ENCODE measurements around the gene ZNF324B.
A peak's percentile ranks its signal among the peaks of the same experiment; 100 is the strongest.
"Not testable (repeated sequence)": the region's sequence is repeated elsewhere in the genome, so short reads cannot be mapped to it uniquely, and the experiment has no call there.

Gene ZNF324B
- 0.95 to 8.9 (median 5.0) reads per million in 17 experiments for total RNA-seq

GRCh38 chr19:58451358-58452101 is at the start of gene ZNF324B:
ZNF324B (plus strand) TSS chr19:58451622; CDS start chr19:58453702, 2,080 bp downstream.
- DNase-seq, result peak; percentile 97 to 99 (median 98)

DNA sequence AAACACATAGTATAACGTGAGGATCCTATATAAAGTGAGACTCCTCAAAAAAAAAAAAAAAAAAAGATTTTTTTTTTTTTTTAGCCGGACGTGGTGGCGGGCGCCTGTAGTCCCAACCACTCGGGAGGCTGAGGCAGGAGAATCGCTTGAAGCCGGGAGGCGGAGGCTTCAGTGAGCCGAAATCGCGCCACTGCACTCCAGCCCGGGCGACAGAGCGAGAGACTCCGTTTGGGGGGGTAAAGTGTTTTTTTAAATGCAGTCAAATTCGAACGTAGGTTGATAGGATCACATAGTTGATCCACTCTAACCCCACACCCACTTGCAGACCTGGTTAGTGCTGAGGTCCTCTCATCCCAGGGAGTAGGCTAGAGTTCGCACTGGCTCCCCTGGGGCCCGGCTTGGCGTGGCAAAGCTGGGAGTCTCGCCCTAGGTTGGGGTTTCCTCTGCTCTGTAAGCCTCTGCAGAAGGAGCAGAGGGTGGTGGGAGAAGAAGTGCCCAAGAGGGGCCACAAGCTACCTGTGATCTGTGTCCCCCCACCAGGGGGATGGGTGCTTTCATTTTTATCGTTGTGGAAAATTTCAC is 49.5 kb upstream of the ZNF324B start:
- no peak for DNase-seq

- DNase-seq, result not testable (repeated sequence)
These were observed 47.4 kb upstream of the ZNF324B start for GRCh38 chr19:58403920-58404478.

- DNase-seq, result peak in 3 of 4 experiments; percentile 11 to 41 (median 31)
These were observed 44.4 kb upstream of the ZNF324B start for GRCh38 chr19:58406818-58407657.

DNA sequence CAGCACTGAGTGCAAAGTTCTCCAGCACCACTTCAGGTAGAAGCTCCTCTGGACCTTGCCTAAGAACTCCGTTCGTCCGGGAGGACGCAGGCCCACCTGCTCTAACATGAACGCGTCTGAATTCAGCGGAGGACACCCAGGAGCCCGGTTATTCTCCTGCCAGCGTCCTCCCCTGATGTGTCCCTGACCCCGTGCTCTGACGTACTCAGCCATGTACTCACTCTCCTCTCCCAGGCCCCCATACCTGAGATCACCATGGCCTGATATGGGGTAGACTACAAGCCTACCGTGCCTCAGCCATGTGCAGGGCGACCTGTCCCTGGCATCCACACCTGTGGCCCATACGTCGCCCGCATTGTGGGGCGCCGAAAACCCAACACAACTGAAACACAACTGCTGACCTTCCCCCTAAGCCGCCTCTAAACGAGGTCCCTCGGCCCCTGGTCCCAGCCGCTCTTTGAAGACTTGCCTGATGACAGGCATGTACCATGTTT is 43.7 kb upstream of the ZNF324B start:
- peak in 2 of 4 experiments; percentile 17 to 26 for DNase-seq

- peak; percentile 96 to 98 (median 98) for DNase-seq
These were observed 43.0 kb upstream of the ZNF324B start, which contains the start of gene ZNF584 for GRCh38 chr19:58408152-58409009. ZNF584 (plus strand) TSS chr19:58408649; CDS start chr19:58409148, 499 bp downstream.

DNA sequence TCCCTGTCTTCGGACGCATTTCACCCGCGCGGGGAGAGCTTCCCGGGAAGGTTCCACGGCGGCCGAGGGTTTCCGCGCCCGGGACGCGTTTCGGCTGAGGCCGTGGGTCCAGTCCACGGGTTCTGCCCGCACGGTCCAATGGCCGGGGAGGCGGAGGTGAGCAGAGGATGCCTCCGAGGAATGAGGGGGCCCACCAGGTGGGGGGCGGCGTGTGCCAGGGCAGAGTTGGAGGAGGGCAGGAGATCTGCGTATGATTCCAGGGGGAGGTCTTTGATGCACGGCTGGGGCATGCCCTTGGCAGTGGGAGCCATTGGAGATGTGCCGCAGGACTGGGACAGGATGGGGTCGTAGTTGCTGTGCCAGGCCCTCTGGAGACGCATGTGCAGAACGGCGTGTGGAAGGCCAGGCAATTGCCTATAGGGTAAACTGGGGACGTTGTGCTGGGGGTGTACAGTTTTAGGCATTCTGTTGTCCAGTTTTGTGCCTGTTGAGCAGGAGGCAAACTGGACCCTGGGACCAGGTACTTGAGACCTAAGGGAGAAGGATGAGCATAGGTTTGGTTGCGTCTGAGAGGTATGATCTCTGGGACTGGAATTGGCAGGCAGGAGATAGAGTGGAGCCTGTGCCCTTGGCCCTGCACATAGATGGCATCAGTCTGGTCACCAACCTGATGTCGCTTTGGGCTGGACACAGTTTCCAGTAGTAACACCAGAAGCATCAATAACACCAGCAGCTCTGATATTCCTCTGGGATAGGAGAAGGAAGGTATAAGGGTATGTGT is 42.2 kb upstream of the ZNF324B start:
- DNase-seq, result peak in 3 of 4 experiments; percentile 30 to 44 (median 31)

GRCh38 chr19:58416604-58417003 is 34.8 kb upstream of the ZNF324B start:
- no peak for DNase-seq

DNA sequence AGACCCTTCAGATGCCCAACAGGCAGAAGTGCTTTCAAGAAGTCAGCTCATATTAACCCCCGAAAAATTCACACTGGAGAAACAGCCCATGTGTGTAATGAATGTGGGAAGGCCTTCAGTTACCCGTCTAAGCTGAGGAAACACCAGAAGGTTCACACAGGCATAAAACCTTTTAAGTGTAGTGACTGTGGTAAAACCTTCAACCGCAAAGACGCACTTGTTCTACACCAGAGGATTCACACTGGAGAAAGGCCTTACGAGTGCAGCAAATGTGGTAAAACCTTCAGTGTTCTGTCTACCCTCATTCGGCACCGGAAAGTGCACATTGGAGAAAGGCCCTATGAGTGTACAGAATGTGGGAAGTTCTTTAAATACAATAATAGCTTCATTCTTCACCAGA is 34.4 kb upstream of the ZNF324B start:
- no peak for DNase-seq

GRCh38 chr19:58428617-58429016 is 22.8 kb upstream of the ZNF324B start:
- DNase-seq, result no peak

- DNase-seq, result no peak
These were observed 21.7 kb upstream of the ZNF324B start for GRCh38 chr19:58429745-58430144.

- DNase-seq, result no peak
These were observed 17.2 kb upstream of the ZNF324B start for GRCh38 chr19:58434217-58434616.

DNA sequence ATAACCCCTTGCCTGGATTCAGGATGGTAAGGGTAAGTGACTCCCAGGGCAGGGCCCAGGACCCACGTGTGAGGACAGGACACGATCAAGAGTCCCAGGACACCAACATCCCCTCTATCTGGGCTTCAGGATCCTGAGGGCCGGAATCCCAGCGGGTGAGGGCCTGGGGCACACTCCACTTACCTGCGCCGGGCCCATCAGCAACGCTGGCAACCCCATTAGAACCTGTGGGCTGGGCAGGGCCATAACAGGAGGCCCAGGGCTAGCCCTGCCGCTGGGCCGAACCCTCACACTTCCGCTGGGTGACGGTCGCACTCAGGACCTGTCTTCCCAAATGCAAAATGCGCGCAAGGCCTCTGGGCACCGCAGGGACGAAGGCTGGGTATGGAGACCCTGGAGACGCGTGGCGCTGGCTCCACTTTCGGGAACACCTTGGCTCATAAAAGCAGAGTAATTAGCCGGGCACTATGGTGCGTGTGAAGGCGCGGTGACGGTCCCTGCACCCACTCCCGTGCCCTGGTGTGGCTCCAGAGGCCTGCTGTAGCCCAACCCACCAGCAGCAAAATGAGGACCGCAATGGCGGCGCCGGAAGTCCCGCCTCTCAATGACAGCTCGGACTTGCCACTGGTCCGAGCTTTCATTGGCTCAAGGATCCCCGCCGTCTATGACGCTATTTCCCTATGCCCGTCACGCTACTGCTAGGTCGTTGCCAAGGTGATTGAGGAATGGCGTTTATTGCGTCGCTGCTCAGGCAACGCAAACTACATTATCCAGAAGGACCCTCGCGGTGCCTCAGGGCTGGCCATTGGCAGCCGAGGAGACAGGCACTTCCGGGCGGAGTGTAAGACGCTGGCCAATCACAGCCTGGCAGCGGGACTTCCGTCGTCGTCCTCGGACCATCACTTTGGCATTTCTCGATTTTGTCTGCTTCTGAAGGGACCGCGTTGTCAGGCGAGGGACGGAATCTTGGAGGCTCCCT is 11.6 kb upstream of the ZNF324B start, which contains the start of gene ZNF132:
Gene ZNF132, minus strand, starts transcription at position 578 of the 979 bp plus-strand sequence. Its CDS starts 332 bp downstream, at position 246.
- DNase-seq, result peak; percentile 98 to 100 (median 98)

- DNase-seq, result no peak
These were observed 10.9 kb upstream of the ZNF324B start for GRCh38 chr19:58440556-58440955.

DNA sequence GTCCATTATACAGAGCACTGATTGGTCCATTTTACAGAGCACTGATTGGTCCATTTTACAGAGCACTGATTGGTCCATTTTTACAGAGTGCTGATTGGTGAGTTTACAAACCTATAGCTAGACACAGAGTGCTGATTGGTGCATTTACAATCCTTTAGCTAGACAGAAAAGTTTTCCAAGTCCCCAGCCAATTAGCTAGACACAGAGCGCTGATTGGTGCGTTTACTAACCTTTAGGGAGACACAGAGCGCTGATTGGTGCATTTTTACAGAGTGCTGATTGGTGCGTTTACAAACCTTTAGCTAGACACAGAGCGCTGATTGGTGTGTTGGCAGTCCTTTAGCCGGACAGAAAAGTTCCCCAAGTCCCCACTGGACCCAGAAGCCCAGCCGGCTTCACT is 8.4 kb upstream of the ZNF324B start:
- DNase-seq, result not testable (repeated sequence)

DNA sequence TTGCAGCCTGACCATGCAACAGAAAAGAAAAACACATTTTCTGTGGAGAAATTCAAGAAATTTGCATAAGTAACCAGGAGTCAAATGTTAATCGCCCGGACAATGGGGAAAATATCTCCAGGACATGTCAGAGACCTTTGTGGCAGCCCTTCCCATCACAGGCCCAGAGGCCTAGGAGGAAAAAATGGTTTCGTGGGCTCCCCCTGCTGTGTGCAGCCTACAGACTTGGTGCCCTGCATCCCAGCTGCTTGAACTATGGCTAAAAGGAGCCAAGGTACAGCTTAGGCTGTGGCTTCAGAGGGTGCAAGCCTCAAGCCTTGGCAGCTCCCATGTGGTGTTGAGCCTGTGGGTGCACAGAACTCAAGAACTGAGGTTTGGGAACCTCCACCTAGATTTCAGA is 2.6 kb upstream of the ZNF324B start:
- not testable (repeated sequence) for DNase-seq

- DNase-seq, result not testable (repeated sequence)
These were observed 1.4 kb upstream of the ZNF324B start for GRCh38 chr19:58449980-58450379.

DNA sequence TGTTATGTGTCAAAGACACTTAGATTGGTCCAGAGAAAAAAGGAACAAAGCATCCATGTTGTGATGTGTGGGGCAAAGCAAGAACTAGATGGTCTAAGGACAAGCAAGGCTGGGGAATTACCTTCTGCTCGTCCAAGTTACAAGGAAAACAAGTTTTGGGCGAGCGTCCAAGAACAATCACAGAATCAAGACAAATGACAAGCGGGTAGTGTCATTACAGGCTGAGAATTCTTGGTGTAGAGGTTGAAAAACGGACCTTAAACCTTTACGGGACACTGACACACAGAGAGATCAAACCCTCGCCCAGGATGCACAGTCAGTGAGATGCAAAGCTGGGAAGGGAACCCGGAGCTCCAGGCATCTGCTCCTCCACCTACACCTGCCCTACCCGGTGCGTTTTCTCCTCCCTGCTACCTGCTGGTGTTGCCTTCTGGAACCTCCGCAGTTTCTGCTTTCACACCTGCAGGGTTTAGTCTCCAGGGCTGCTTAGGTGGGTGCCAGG is 515 bp upstream of the ZNF324B start:
- DNase-seq, result no peak

DNA sequence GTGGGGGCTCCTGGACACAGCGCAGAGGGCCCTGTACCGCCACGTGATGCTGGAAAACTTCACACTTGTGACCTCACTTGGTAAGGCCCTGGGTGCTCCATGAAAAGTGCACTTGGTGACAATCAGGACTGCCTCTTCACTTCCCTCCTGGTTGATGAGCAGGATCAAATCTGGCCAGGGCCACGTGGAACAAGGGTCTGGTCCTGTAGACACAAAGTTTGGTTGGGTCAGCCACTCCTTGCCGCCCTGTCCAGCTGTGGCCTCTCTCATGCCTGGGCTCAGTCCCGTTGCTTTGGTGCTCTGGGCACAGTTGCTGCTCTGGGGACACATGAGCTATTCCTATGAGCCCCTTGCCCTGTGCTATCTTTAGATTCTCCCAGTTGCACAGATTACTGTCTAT is 2.3 kb downstream of the ZNF324B start:
- DNase-seq, result no peak

Data from suppressor macrophage (primary cell).